Stimulated activated naive CD8-positive, alpha-beta T cell treated with anti-CD3 and anti-CD28 coated beads, Interleukin-15, amount 100 ng/mL, for 72 hours (primary cell): ENCODE results near the gene CADPS2.

Experiments used
- ATAC-seq: fragments of 150-1000 bp; cut with Tn5 transposase; 2 replicates; pipeline ENCODE4 v1.10.0; 2021; ENCODE audit warnings: mild to moderate bottlenecking, moderate library complexity
- DNase-seq, 2 donors: peaks; one replicate each; pipeline ENCODE4 v3.0.0; 2021 to 2022
- H3K27ac Mint-ChIP-seq, 2 donors: one replicate each; pipeline ENCODE4 v1.8.0; 2022; ENCODE audit warnings: mild to moderate bottlenecking in 2 of 2, mixed read lengths in 2 of 2, moderate library complexity in 2 of 2
- H3K27me3 Mint-ChIP-seq: one replicate; pipeline ENCODE4 v1.8.0; 2022; ENCODE audit warnings: mixed read lengths
- H3K4me1 Mint-ChIP-seq: one replicate; pipeline ENCODE4 v1.8.0; 2022; ENCODE audit warnings: mild to moderate bottlenecking, mixed read lengths
- H3K4me3 Mint-ChIP-seq, 2 donors: one replicate each; pipeline ENCODE4 v1.8.0; 2022; ENCODE audit warnings: mild to moderate bottlenecking in 2 of 2, mixed read lengths in 2 of 2, moderate library complexity in 1 of 2
- H3K9me3 Mint-ChIP-seq, 2 donors: one replicate each; pipeline ENCODE4 v1.8.0; 2022; ENCODE audit warnings: mixed read lengths in 2 of 2

CADPS2 gene

DNA sequence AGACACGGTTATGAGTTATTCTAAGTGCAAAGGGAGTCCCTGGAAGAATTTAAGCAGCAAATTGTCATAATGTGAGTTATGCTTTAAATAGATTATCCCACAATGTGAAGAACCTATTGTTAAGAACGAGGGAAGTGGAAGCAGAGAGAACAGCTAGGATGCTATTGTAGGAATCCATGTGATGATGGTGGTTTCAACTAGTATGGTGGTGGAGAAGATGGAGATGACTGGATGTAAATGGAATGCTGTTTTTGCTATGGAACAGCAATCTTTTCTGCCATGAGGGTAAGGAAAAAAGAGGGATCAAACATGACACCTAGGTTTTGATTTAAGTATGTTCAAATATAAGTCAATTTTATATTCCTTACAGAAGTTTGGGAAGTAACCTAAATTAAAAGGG is 378.7 kb downstream of the CADPS2 start:
- Mint-ChIP-seq H3K9me3 (no peaks in the 10 kb centered on the region), H3K4me1 (no peaks in the 10 kb centered on the region), H3K27ac (no peak overlapping the region), H3K27me3 (no peaks in the 10 kb centered on the region), H3K4me3 (no peak overlapping the region)
- ATAC-seq = no peak
- DNase-seq = no peak

DNA sequence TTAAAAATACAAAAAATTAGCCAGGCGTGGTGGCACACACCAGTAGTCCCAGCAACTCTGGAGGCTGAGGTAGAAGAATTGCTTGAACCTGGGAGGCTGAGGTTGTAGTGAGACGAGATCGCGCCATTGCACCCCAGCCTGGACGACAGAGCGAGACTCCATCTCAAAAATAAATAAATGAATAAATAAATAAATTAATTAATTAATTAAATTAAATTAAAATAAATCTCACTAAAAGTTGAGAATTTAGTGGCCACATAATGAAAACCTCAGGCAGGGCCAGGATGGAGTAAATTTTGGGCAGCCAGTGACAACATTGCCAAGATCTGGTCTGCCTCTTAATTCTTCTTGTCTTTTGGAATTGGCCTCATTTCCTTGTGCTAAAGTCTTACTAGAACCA is 394.3 kb downstream of the CADPS2 start:
- Mint-ChIP-seq H3K4me3 (no peak overlapping the region), H3K27ac (no peak overlapping the region), H3K9me3 (no peaks in the 10 kb centered on the region), H3K27me3 (no peaks in the 10 kb centered on the region), H3K4me1 (no peaks in the 10 kb centered on the region)
- ATAC-seq (no peak), DNase-seq (no peak)

DNA sequence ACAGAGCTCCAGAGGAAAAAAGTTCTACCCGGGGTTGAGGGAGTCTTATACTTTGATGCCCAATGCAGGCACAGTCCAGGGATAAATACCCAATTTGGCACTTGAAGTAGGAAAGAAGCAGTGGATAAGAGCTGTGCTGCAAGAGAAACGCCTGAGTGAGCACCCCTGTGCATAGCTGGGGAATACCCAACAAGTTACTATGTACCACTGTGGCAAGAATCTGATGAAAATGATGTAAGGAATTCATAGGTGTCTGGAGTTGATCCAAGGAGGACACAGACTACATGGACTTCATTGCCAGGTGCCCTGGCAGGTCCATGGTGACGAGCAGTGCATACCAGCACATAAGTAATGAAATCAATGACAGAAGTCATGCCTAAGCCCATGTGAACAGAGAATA is 398.0 kb downstream of the CADPS2 start:
- Mint-ChIP-seq H3K27me3 (no peaks in the 10 kb centered on the region), H3K27ac (no peak overlapping the region), H3K4me1 (no peaks in the 10 kb centered on the region), H3K9me3 (no peaks in the 10 kb centered on the region), H3K4me3 (no peak overlapping the region)
- DNase-seq (no peak), ATAC-seq (no peak)

DNA sequence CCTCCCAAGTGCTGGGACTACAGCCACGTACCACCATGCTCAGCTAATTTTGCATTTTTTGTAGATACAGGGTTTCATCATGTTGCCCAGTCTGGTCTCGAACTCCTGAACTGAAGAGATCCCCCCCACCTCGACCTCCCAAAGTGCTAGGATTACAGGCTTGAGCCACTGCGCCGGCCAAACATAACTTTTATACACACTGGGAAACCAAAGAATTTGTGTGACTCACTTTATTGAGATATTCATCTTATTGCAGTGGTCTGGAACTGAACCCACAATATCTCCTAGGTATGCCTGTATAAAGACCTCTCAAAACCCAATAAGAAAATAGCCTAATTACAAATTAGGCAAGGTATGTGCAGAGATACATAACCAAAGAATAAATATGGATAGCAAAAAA is 399.1 kb downstream of the CADPS2 start:
- DNase-seq = no peak
- H3K9me3 Mint-ChIP-seq = no peaks in the 10 kb centered on the region

DNA sequence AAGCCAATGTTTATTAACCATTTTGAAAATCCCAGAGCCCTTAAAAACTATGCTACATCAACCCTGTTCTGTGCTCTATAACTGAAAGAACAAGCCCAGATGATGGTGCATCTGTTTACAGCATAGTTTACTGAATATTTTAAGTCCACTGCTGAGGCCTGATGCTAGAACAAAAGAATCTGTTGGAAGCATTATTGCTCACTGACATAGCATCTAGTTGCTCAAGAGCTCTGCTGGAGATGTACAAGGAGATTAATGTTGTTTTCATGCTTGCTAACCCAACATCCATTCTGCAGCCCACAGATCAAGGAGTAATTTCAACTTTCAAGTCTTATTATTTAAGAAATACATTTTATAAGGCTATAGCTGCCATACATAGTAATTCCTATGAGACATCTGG is 400.4 kb downstream of the CADPS2 start:
- Mint-ChIP-seq H3K9me3 (no peaks in the 10 kb centered on the region), H3K4me3 (no peak overlapping the region), H3K4me1 (no peaks in the 10 kb centered on the region), H3K27ac (no peak overlapping the region), H3K27me3 (no peaks in the 10 kb centered on the region)
- no peak for ATAC-seq
- no peak for DNase-seq

More for the DNA sequence above, 399.1 kb downstream of the CADPS2 start:
- Mint-ChIP-seq H3K4me3 (no peak overlapping the region), H3K27me3 (no peaks in the 10 kb centered on the region), H3K4me1 (no peaks in the 10 kb centered on the region), H3K27ac (no peak overlapping the region)
- ATAC-seq = no peak

DNA sequence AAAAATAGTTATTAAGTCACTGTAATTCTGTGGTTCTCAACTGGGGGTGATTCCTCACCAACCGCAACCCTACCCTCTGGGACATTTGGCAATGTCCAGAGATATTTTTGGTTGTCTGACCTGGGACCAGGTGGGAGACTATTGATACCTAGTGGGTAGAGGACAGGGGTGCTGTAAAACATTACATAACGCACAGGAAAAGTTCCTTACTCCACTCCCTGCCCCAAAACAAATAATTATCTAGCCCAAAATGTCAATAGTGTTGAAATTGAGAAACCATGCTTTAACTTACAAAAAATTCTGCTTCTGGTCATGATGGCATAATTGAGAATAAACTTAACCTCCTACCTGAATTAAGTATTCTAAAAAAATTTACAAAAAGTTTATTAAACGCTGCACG is 404.0 kb downstream of the CADPS2 start:
- Mint-ChIP-seq H3K27ac (no peak overlapping the region), H3K4me3 (no peak overlapping the region), H3K27me3 (no peaks in the 10 kb centered on the region), H3K9me3 (no peaks in the 10 kb centered on the region), H3K4me1 (no peaks in the 10 kb centered on the region)
- DNase-seq (no peak), ATAC-seq (no peak)

DNA sequence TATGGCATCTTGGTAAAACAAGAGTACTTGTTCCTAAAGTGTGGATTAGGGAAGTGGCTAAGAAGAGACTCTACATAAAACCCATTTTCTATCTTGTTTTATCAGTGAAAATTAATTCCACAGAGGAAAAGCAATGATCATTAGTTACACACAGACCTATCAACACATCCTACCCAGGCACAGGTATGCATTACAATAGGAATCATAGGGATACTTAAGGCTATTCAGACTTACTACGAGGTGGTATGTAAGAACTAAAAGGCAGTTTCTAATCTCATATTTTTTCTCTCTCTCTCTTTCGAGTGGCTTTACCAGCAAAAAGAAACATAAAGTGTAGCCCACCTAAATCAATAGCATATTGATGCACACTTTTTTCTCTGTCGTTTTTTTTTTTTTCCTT is 415.4 kb downstream of the CADPS2 start:
- Mint-ChIP-seq H3K9me3 (peaks cover 7 to 11% of the 10 kb centered on the region in 2 donors), H3K4me3 (no peak overlapping the region), H3K4me1 (no peaks in the 10 kb centered on the region), H3K27ac (no peak overlapping the region), H3K27me3 (no peaks in the 10 kb centered on the region)
- DNase-seq = no peak
- no peak for ATAC-seq

DNA sequence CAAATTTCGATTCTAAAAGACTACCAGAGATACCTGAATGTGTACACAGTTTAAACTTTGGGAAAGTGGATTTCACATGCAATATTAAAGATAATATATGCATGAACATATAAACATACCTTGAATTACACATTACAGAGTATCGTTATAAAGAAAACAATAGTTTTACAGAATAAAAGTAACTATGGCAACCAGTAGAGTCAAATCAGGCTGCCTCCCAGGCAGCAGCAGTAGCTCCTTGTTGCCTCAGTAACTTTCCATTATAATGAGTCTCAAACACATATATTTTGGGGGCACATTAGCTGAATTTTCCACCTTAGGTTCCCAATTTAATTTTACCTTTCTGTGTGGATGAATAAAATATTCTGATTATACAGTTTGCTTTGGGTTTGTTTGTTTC is 417.3 kb downstream of the CADPS2 start:
- peaks cover 7 to 11% of the 10 kb centered on the region in 2 donors for H3K9me3 Mint-ChIP-seq
- H3K27me3 Mint-ChIP-seq = no peaks in the 10 kb centered on the region
- DNase-seq = no peak
- H3K4me1 Mint-ChIP-seq = no peaks in the 10 kb centered on the region
- ATAC-seq = no peak
- H3K27ac Mint-ChIP-seq = no peak overlapping the region
- no peak overlapping the region for H3K4me3 Mint-ChIP-seq

DNA sequence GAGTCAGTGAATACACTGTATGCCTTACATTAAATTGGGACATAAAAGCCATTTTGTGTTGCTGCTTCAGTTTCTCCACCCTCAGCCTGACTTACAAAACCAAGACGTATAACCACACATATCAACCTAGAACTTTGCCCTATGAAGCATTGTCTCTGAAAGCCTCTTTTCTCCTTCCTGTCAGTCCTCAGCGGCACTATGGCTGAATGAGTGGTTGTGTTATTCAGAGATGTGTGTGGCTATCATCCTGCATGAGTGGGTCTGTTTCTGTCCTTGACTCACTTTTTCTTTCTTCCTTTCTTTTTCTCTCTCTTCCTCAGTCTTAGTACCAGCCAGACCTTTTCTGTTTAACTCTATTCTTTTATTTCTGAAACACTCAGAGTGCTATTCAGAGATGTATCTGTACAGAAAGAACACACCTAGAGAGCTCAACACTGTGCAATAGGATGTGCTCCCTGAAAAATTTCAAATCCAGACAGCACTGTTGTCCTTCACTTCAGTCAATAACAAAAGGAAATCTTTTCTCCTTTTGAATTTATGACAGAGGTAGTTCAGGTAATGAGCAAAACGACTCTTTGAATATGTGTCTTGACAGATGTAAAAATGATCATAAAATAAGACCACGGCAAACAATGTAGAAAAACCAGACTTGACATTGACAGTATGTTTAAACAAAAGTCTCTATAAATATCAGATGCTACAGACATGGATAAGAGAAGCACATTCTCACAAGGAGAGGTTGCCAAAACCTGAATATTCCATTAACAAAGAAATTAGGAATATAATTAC is 418.4 kb downstream of the CADPS2 start:
- Mint-ChIP-seq H3K27ac (peak overlapping the region in 1 of 2 donors; percentile 5), H3K27me3 (no peaks in the 10 kb centered on the region), H3K4me1 (no peaks in the 10 kb centered on the region), H3K4me3 (no peak overlapping the region), H3K9me3 (peaks cover 7 to 11% of the 10 kb centered on the region in 2 donors)
- ATAC-seq (no peak), DNase-seq (no peak)

DNA sequence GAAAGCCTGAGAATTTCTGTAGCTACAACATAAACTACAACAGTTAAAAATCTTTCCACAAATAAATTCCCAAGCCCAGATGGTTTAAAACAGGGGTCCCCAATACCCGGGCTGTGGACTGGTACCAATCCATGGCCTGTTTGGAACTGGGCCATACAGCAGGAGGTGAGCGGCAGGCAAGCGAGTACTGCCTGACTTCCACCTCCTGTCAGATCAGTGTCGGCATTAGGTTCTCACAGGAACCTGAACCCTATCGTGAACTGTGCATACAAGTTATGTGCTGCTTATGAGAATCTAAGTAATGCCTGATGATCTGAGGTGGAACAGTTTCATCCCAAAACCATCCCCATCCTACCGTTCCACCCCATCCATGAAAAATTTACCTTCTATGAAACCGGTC is 421.0 kb downstream of the CADPS2 start:
- H3K27ac Mint-ChIP-seq = no peak overlapping the region
- no peak for DNase-seq
- no peak overlapping the region for H3K4me3 Mint-ChIP-seq
- peaks cover 7 to 11% of the 10 kb centered on the region in 2 donors for H3K9me3 Mint-ChIP-seq
- no peak for ATAC-seq
- no peaks in the 10 kb centered on the region for H3K4me1 Mint-ChIP-seq
- no peaks in the 10 kb centered on the region for H3K27me3 Mint-ChIP-seq

DNA sequence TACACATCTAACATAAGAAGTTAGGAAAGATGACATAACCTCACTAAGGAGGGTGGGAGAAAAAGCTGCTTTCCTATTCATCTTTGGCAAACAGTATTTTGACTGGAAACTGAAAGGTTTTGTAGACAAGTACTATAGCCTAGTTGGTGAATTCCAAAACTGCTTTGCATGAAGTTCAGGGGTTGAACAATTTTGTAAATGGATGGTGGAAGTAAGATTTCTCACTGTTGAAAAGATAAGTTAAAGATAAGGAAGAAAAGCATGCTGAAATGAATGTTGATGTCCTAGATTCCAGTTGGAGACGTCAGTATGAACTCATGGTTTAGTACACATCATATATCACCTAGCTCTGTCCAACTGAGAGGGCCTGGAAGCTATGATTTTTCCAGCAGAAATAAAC is 422.6 kb downstream of the CADPS2 start:
- no peak overlapping the region for H3K4me3 Mint-ChIP-seq
- no peak overlapping the region for H3K27ac Mint-ChIP-seq
- no peaks in the 10 kb centered on the region for H3K27me3 Mint-ChIP-seq
- ATAC-seq (no peak), DNase-seq (no peak)
- H3K9me3 Mint-ChIP-seq = peaks cover 0 to 5% of the 10 kb centered on the region in 2 donors
- H3K4me1 Mint-ChIP-seq = no peaks in the 10 kb centered on the region

DNA sequence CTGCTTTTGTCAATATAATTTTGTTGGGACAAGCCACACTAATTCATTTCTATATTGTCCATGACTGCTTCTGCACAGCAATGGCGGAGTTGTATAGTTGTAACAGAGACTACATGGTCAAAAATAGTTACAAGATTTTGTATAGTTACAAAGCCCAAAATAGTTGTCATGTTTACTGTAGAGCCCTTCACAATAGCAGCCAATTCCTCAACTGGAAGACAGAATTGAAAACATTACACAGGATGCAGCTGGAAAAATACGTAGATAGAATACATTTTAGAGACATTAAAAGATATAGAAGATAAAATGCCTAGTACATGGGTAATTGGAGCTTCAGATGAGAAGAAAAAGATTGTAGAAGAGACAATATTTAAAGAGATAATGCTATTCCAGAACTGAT is 425.3 kb downstream of the CADPS2 start:
- Mint-ChIP-seq H3K27ac (no peak overlapping the region), H3K27me3 (no peaks in the 10 kb centered on the region), H3K9me3 (no peaks in the 10 kb centered on the region), H3K4me1 (no peaks in the 10 kb centered on the region), H3K4me3 (no peak overlapping the region)
- ATAC-seq (no peak), DNase-seq (no peak)

DNA sequence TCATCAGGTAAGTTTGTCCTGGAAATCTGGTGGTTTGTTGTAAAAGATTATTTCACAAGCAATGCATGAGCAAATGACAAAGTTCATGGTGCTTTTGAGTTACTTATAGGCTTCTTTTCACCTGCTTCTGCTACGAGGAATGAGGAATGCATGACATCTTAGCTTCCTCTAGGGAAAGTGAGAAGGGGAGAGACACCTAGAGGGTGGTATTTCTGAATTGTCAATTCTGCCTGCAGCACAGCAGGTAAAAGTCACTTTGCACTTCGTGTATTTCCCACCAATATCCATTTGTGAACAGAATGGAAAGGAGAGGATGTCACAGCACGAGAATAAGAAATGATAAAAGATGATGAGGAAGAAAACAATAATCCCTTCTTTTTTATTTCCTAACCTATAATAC is 428.3 kb downstream of the CADPS2 start:
- Mint-ChIP-seq H3K27me3 (no peaks in the 10 kb centered on the region), H3K9me3 (no peaks in the 10 kb centered on the region), H3K4me1 (no peaks in the 10 kb centered on the region), H3K27ac (no peak overlapping the region), H3K4me3 (no peak overlapping the region)
- ATAC-seq = no peak
- no peak for DNase-seq

DNA sequence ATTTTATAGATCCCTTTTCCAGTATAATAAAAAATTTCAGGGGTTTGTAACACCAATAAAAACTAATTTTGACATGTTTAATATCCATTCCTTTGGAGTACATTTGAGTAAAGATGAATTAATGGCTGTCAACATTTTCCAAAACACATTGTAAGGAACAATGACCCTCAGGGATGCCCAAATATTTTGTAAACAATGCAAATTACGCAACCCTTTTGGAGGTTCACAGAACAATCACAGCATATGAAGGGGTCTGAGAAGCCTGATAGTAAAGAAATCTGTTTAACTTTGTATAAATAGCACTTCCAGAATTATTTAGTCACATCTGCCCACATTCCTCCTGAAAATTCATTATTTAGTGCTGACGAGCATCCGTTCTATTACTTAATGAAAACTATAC is 428.9 kb downstream of the CADPS2 start:
- DNase-seq = no peak
- Mint-ChIP-seq H3K9me3 (no peaks in the 10 kb centered on the region), H3K4me1 (no peaks in the 10 kb centered on the region), H3K4me3 (no peak overlapping the region), H3K27ac (no peak overlapping the region), H3K27me3 (no peaks in the 10 kb centered on the region)
- no peak for ATAC-seq

DNA sequence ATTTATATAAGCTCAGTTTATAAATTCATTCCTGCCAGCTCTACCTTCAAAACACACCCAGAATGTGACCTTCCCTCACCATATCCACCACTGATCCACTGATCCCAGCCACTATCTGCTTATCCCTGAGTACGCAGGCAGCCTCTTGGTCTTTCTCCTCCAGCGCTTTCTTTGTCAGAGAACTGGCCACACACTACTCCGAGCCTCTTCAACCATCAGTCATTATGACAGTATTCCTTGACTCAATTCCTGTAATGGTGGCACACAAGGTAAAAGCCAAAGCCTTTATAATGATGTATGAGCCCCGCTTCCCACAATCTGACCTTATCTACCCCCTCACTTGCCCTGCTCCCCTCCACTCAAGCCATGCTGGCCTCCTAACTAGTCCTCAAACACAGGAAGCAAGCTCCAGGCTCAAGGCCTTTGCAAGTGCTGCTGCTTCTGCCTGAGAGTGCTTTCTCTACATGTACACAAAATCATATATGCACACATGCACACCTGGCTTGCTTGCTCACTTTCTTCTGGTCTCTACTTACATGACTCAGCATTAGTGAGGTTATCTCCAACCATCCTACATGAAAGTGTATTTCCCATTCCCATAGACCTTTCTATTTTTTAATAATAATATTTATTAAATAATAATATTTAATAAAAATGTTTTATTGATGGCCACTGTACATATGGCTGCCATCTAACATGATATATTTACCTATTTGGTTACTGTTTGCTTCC is 431.3 kb downstream of the CADPS2 start:
- Mint-ChIP-seq H3K27me3 (no peaks in the 10 kb centered on the region), H3K4me3 (no peak overlapping the region), H3K9me3 (no peaks in the 10 kb centered on the region), H3K4me1 (no peaks in the 10 kb centered on the region), H3K27ac (no peak overlapping the region)
- no peak for DNase-seq
- ATAC-seq = no peak

DNA sequence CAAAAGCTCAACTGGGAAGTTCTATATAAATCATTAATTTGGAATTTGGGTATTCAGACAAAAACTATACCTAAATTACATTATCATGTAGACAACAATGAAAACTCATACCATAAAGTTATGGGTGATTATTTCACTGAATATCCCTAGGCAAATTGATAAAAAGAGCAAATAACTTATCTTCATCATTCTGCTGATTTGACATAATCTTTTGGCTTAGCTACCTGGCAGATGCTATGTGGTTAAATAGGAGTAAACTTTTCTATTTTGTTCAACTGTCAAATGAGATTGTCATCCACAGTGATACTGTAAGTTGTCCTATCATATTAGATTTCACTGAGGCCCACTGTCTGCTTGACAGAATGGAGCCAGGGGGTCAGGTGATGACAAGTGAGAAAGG is 432.8 kb downstream of the CADPS2 start:
- no peaks in the 10 kb centered on the region for H3K4me1 Mint-ChIP-seq
- no peaks in the 10 kb centered on the region for H3K9me3 Mint-ChIP-seq
- ATAC-seq = no peak
- H3K27ac Mint-ChIP-seq = no peak overlapping the region
- DNase-seq = no peak
- no peak overlapping the region for H3K4me3 Mint-ChIP-seq
- H3K27me3 Mint-ChIP-seq = no peaks in the 10 kb centered on the region
